IPS-18a (cell line): ENCODE results near the gene ANKRD44.

Experiments used
- H3K27ac ChIP-seq: one replicate; pipeline ENCODE4 v1.5.1; 2013; ENCODE audit warnings: low read length
- H3K27me3 ChIP-seq: one replicate; pipeline ENCODE4 v1.6.1; 2013; ENCODE audit warnings: mild to moderate bottlenecking, low read length; ENCODE audit not compliant: control insufficient read depth, insufficient read depth
- H3K36me3 ChIP-seq: one replicate; pipeline ENCODE4 v1.6.1; 2013; ENCODE audit warnings: low read depth, low read length; ENCODE audit not compliant: control insufficient read depth
- H3K4me1 ChIP-seq: one replicate; pipeline ENCODE4 v1.6.1; 2013; ENCODE audit warnings: low read depth, low read length; ENCODE audit not compliant: control insufficient read depth
- H3K4me3 ChIP-seq: one replicate; pipeline ENCODE4 v1.5.1; 2013; ENCODE audit warnings: low read length
- H3K9ac ChIP-seq: one replicate; pipeline ENCODE4 v1.6.1; 2013; ENCODE audit warnings: mild to moderate bottlenecking, low read length, moderate library complexity
- H3K9me3 ChIP-seq: one replicate; pipeline ENCODE4 v1.6.1; 2013; ENCODE audit warnings: low read depth, low read length; ENCODE audit not compliant: control insufficient read depth

The ANKRD44 gene

DNA sequence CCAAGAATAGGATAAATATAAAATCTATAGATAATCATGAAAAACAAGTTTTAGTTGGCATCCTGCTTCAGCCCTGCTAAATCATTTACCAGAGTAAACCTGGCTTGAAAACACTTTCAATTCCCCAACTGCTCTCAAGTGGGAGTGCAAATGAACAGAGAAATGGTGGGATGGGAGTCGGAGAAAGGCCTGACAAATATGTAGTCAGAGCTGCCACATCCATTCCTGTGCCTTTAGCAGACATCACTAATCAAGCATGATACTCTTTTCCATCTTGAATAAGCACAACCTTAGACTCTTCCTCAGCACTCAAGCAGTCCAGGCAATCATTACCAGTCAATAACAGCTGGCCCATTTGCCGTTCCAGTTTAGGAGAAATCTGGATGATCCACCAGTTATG, 101.3 kb downstream of the ANKRD44 start:
- no peaks in the 10 kb centered on the region for H3K36me3 ChIP-seq
- H3K9ac ChIP-seq: no peak overlapping the region
- H3K4me3 ChIP-seq: no peak overlapping the region
- H3K9me3 ChIP-seq: no peaks in the 10 kb centered on the region
- no peaks in the 10 kb centered on the region for H3K4me1 ChIP-seq
- H3K27me3 ChIP-seq: no peaks in the 10 kb centered on the region
- no peak overlapping the region for H3K27ac ChIP-seq

- Histone ChIP-seq H3K27ac (no peak overlapping the region), H3K9ac (no peak overlapping the region), H3K9me3 (no peaks in the 10 kb centered on the region), H3K4me3 (no peak overlapping the region), H3K36me3 (no peaks in the 10 kb centered on the region), H3K4me1 (no peaks in the 10 kb centered on the region), H3K27me3 (no peaks in the 10 kb centered on the region)
Measured at GRCh38 chr2:197208841-197209240, 101.7 kb downstream of the ANKRD44 start.

DNA sequence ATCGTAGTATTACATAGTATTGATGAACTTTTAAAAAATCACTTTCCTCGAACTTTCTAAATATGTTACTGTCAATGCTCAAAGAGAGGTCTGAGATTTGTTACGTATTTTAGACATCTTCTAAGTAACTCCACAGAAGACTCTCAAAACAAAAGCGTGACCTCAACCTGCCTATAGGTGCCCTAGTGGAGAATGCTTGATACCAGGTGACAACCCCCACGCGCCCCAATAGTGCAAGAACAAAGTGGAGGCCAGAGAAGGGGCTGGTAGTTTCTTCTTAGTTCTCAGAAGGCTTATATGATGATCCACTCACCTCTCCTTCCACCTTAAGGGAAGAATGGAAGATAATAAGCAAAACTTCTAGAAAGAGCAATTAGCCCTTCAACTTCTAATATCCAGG, 102.6 kb downstream of the ANKRD44 start:
- H3K36me3 ChIP-seq: no peaks in the 10 kb centered on the region
- no peak overlapping the region for H3K27ac ChIP-seq
- H3K9ac ChIP-seq: no peak overlapping the region
- no peak overlapping the region for H3K4me3 ChIP-seq
- H3K27me3 ChIP-seq: no peaks in the 10 kb centered on the region
- H3K4me1 ChIP-seq: no peaks in the 10 kb centered on the region
- H3K9me3 ChIP-seq: no peaks in the 10 kb centered on the region

DNA sequence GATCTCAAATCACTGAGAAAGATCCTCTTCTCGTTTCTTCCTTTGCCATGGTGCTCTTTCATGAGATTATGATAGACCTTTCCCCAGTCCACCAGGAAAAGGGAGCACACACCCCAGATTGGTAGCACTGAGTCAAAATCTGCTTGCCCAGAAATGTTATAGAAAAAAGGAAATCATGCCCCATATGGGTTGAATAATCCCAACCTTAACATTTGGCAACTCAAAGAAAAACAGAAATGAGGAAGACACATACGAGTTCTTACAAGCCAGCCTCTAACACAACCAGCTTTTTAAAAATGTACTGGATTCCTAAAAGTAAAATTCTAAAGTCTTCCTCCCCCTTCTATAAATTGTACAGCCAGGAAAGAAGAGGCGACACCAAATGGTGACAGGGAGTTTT, 103.0 kb downstream of the ANKRD44 start:
- no peak overlapping the region for H3K27ac ChIP-seq
- H3K4me1 ChIP-seq: no peaks in the 10 kb centered on the region
- no peaks in the 10 kb centered on the region for H3K36me3 ChIP-seq
- H3K4me3 ChIP-seq: no peak overlapping the region
- no peaks in the 10 kb centered on the region for H3K27me3 ChIP-seq
- H3K9me3 ChIP-seq: no peaks in the 10 kb centered on the region
- no peak overlapping the region for H3K9ac ChIP-seq

DNA sequence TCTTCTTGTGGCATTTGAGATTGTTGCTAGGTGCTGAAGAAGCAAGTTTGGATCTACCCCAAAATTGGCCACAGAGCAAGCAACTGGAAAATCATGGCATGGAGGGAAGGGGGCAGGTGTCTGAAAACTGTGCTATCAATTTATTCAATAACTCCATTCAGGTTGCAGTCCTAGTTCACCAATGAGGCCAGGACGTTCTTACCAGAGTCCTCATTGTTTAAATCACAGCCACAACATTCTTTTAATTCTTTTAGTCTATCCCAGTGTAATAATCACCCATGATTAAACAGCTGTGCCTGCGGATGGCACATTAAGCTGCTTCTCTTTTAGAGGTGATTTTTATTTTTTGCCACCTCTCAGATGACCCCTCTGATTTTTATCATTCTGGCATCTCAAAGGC, 103.5 kb downstream of the ANKRD44 start:
- no peaks in the 10 kb centered on the region for H3K27me3 ChIP-seq
- no peak overlapping the region for H3K4me3 ChIP-seq
- H3K9ac ChIP-seq: no peak overlapping the region
- H3K27ac ChIP-seq: no peak overlapping the region
- no peaks in the 10 kb centered on the region for H3K9me3 ChIP-seq
- H3K36me3 ChIP-seq: no peaks in the 10 kb centered on the region
- H3K4me1 ChIP-seq: no peaks in the 10 kb centered on the region

GRCh38 chr2:197205585-197206215, 104.9 kb downstream of the ANKRD44 start:
- no peaks in the 10 kb centered on the region for H3K27me3 ChIP-seq
- H3K9ac ChIP-seq: no peak overlapping the region
- H3K4me3 ChIP-seq: no peak overlapping the region
- H3K4me1 ChIP-seq: no peaks in the 10 kb centered on the region
- no peak overlapping the region for H3K27ac ChIP-seq
- H3K36me3 ChIP-seq: no peaks in the 10 kb centered on the region
- no peaks in the 10 kb centered on the region for H3K9me3 ChIP-seq

DNA sequence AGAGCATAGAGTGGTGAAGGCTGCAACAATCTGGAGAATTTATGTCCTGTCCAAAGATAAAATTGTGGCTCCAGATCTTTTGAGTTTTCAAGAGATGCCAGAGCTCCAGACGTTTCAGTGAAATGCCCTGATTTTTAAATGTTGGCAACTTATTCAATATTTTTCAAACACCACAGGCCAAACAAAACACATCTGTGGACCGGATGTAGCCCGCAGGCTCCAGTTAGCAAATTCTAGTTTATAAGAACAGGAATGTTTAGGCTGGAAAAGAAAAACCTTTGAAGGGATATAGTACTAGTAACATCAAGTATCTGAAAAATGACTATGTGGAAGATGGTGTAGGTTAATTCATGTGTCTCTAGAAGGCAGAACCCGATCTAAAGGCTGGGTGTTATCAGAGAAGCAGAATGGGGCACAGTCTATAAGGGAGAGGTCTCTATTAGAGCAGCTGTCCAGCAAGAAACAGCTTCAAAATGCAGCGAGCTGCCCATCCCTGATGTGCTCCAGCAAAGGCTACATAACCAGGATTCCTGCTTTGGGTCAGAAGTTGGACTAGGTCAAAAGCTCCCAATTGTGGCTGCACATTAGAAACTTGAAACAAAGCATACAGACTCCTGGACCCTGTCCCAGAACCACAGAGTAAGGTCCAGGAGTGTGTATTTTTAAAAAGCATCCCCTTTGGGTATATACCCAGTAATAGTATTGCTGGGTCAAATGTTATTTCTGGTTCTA, 105.9 kb downstream of the ANKRD44 start:
- H3K9ac ChIP-seq: no peak overlapping the region
- no peaks in the 10 kb centered on the region for H3K36me3 ChIP-seq
- no peak overlapping the region for H3K27ac ChIP-seq
- H3K27me3 ChIP-seq: no peaks in the 10 kb centered on the region
- no peaks in the 10 kb centered on the region for H3K4me1 ChIP-seq
- H3K4me3 ChIP-seq: no peak overlapping the region
- H3K9me3 ChIP-seq: no peaks in the 10 kb centered on the region

DNA sequence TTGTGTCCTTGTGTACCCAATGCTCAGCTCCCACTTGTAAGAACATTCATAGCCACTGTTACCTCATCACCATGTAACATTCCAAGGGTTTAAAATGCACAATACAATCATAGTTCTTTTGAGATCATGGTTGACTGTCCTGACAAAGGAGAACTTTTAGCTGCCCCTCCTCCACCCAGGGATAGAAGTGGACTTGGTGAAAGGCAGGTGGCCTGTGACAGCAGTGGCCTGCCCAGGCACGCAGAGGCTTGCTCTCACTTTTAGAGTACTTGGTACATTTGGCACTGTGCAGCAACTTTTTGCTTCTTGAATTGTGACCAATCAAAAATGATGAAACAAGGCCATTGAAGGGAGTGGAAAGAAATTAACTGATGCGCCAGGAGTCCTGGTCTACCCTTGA, 108.7 kb downstream of the ANKRD44 start:
- Histone ChIP-seq H3K4me1 (no peaks in the 10 kb centered on the region), H3K27me3 (no peaks in the 10 kb centered on the region), H3K4me3 (no peak overlapping the region), H3K9ac (no peak overlapping the region), H3K9me3 (no peaks in the 10 kb centered on the region), H3K36me3 (no peaks in the 10 kb centered on the region), H3K27ac (no peak overlapping the region)

DNA sequence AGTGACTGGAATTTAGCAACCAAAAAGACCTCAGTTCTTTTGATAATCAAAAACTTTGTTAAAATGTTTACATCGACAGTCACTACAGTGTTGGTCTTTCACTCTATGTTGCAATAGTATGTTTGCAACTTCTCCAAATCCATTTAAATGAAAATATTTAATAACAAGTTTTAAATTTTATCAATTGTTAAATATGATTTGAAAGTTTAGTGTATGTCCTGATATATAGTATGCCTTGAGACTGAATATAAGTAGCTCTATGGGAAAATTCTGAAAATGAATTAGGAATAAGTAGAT, 109.9 kb downstream of the ANKRD44 start:
- Histone ChIP-seq H3K9ac (no peak overlapping the region), H3K4me3 (no peak overlapping the region), H3K27ac (no peak overlapping the region), H3K36me3 (no peaks in the 10 kb centered on the region), H3K4me1 (no peaks in the 10 kb centered on the region), H3K27me3 (no peaks in the 10 kb centered on the region), H3K9me3 (no peaks in the 10 kb centered on the region)

DNA sequence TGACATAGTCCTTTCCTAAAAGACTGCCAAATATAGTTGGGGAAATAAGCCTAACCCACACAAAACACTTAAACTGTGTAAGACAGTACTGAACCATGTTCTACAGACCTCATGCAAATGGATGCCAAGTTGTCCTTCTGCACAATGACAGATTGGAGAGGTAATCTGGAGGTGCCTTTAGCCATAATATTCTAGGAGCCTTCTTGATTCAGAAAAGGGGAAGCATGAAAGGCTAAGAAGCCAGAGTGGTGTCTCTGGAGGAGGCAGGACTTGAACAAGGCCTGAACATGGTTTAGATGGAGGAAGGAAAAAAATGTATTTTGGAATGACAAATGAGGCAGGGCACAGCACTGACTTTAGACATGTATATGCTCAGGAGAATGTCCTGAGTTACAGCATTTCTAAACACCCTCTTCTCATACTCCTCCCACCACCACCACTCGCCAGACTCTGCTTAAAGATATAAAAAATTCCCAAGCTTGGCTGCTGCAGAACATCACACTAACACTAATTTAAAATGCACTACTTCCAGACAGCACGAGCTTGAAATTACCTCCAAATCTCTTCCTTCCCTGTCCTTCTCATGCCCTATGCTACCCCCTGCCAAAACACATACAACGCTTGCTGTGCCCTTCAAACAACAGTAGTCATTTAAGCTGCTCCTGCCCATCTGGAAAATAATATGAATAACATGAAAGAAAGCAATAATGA, 110.4 kb downstream of the ANKRD44 start:
- Histone ChIP-seq H3K27me3 (no peaks in the 10 kb centered on the region), H3K4me1 (no peaks in the 10 kb centered on the region), H3K9ac (no peak overlapping the region), H3K4me3 (no peak overlapping the region), H3K27ac (no peak overlapping the region), H3K9me3 (no peaks in the 10 kb centered on the region), H3K36me3 (no peaks in the 10 kb centered on the region)

DNA sequence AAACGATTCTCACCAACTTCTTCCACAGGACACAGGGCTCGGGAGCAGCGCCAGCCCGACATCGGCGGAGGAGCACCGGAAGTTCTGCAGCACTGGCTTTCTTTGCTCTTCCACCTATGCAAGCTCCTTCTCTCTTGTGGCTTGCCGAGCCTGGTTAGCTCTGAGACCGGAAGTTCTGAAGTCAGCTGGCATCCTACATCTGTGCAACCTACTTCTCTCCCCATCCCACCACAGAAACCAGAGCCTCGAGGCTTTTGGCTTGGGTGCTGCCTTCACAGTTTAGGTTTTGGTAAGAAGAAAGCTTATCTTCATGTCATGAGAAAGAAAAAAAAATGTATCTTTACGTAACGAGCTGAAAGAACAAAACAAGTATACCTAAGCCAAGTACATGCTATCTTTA, 111.7 kb downstream of the ANKRD44 start:
- no peak overlapping the region for H3K9ac ChIP-seq
- no peaks in the 10 kb centered on the region for H3K4me1 ChIP-seq
- no peaks in the 10 kb centered on the region for H3K27me3 ChIP-seq
- no peak overlapping the region for H3K27ac ChIP-seq
- no peaks in the 10 kb centered on the region for H3K36me3 ChIP-seq
- no peaks in the 10 kb centered on the region for H3K9me3 ChIP-seq
- no peak overlapping the region for H3K4me3 ChIP-seq

DNA sequence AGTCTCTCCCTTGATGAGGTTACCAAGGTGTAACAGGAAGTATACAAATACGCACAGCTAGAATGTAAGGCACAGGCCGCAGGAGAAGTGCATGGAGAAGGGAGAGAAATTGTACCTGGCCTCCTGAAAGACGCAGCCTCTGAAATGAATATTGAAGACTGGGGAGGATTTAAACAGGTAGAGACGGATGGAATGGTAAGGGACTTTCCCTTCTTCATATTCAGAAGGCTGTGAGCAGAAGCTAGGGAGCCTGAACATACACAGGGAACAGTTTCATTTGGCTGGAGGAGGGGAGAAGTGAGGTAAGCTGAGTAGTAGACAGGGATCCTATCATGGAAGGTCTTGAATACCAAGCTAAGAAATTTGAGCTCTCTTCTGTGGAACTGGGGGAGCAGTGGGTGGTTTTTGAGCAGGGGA, 112.7 kb downstream of the ANKRD44 start:
- Histone ChIP-seq H3K4me3 (no peak overlapping the region), H3K36me3 (no peaks in the 10 kb centered on the region), H3K9me3 (no peaks in the 10 kb centered on the region), H3K27me3 (no peaks in the 10 kb centered on the region), H3K9ac (no peak overlapping the region), H3K27ac (no peak overlapping the region), H3K4me1 (no peaks in the 10 kb centered on the region)
